Stimulated activated CD4-positive, alpha-beta T cell treated with anti-CD3 and anti-CD28 coated beads, TNF-alpha, amount 100 ng/mL, for 24 hours (primary cell): ENCODE measurements around the gene TTC27.
"Not testable (repeated sequence)": the region's sequence is repeated elsewhere in the genome, so short reads cannot be mapped to it uniquely, and the experiment has no call there.

Source experiments
- DNase-seq, 3 experiments: peaks; one replicate each; pipeline ENCODE4 v3.0.0-alpha.2; 2020; ENCODE audit warnings: low read depth in 3 of 3

The TTC27 gene

DNA sequence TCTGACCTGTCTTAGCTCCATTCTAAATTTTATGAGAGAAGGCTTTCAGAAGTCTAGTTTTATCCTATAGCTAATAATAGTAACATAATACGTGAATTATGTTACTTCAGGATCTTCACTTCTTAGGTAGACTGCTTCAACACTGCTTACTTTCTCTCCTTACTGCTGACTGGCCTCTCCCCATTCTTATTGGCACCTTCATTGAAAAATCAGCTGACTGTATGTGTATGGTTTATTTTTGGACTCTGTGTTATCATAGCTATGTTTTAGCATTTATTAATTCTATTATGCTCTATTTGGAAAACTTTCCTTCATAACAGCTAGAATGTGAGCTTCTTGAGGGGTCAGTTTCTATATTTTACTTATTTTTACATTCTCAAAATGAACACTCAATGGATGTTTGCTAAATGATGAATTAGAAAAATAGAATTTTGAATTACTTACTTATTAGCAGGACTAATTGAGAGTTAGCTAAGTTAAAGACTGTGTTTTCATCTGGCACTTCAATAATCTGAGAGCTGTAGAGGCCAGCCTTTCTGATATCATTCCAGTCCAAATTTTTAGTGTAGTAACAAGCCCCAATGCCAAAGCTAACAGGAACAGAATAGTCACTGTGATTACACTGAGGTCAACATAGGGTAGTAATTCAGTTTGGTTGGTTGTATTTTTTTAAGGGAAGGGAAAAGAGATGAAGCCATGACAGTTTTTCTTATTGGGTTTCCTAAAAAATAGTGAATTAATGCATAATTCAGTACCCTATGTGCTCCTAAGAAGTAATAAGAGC, 92.3 kb downstream of the TTC27 start:
- no peak for DNase-seq

DNA sequence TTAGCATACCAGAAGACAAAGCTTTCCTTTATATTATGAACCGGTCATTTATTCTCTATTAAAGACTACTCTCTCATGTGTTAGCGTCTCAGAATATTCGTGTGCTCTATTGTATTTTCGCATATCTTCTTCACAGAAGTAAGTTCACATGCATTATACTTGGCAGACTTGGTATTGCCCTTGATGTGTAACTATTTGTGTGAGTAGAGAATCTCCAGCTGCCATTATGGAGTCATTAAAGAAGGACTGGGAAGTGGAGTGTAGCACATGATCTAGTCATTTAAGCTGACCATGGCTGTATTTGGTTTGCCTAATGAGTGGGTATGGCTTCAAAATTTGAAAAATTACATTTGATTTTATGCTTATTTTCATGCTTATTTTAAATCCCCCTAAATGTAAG, 92.9 kb downstream of the TTC27 start:
- no peak for DNase-seq

DNA sequence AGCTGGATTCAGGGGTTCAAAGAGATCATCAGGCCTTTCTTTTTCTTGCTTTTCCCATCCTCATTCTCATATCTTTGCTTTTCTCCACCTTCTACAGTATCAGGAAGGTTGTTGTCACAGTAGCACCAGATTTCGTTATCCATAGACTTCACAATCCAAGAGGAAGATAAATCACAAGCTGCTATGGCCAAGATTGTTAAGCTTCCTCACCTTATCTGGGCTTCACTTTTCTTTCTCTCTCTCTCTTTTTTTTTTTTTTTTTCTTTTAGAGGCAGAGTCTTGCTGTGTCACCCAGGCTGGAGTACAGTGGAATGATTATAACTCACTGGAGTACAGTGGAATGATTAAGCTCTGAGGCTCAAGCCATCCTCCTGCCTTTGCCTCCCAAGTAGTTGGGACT, 93.5 kb downstream of the TTC27 start:
- DNase-seq = no peak

DNA sequence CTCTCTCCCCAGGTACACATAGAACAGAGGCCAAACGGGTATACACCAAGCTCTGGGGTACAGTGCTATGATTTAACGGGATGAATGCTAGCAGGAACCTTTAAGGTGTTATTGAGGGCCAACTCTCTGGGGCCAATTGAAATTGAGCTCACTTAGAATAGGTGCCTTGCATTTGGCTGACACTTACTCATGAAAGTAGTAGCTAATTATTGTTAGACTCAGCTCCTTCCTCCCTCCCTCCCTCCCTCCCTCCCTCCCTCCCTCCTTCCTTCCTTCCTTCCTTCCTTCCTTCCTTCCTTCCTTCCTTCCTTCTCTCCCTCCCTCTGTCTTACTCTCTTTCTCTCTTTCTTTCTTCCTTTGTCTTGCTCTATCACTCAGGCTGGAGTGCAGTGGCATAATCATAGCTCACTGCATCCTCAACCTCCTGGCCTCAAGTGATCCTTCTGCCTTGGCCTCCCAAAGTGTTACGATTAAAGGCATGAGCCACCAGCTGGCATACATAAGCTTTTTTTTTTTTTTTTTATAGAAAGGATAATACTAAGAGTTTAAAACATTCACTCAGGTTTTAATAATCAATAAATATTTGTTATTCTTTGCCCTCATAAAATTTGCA, 95.7 kb downstream of the TTC27 start:
- DNase-seq = no peak

DNA sequence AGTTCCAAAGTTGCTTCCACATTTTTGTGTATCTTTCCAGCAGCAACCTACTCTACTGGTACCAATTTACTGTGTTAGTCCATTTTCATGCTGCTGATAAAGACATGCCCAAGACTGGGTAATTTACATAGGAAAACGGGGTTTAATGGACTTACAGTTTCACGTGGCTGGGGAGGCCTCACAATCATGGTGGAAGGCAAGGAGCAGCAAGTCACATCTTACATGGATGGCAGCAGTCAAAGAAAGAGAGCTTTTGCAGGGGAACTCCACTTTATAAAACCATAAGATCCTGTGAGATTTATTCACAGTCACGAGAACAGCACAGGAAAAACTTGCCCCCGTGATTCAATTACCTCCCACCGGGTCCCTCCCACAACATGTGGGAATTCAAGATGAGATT, 98.8 kb downstream of the TTC27 start:
- DNase-seq = not testable (repeated sequence)

DNA sequence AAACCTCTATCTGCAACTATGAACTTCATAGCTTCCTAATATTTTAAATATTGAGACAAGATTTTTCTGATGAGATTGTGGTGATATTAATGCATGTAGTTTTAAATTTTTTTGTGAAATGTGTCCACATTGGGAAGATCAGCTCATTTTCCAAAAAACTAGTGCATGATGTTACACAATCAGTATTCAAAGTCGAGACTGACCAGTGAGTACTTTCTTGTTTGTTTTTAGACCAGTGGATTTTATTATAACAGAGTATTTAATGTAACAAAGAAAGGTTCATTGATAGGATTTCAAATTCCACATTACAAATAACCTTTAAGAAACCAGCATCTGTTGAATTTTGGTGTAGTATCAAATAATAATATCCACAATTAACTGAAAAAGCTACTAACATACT, 99.3 kb downstream of the TTC27 start:
- no peak for DNase-seq

DNA sequence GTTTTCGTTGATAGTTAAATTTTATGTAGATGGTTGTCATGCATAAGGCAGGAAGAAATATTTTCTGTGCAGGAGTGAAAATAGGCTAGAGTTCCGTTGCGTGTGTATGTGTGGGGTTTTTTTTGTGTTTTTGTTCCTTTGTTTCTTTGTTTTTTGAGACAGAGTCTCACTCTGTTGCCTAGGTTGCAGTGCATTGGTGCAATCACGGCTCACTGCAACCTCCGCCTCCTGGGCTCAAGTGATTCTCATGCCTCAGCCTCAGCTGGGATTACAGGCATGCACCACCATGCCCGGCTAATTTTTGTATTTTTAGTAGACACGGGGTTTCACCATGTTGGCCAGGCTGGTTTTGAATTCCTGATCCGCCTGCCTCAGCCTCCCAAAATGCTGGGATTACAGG, 103.1 kb downstream of the TTC27 start:
- not testable (repeated sequence) for DNase-seq

DNA sequence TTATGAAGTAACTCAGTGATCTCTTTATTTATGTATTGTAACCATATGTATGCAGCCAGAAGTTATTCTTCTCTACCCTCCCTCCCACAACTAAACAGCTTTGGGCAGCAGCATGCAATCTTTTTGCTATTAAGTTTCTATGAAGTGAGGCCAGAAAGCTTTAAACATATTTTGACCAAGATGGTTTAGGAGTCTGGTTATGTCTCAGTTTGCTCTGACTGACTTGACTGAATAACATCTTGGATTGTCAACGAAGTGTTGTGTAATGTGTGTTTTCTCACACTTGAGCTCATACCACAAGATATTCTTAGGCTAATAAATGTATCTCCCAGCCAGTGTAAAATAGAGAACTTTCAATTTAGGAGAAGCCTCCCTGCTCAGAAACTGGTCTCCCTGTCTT, 104.3 kb downstream of the TTC27 start:
- no peak for DNase-seq

DNA sequence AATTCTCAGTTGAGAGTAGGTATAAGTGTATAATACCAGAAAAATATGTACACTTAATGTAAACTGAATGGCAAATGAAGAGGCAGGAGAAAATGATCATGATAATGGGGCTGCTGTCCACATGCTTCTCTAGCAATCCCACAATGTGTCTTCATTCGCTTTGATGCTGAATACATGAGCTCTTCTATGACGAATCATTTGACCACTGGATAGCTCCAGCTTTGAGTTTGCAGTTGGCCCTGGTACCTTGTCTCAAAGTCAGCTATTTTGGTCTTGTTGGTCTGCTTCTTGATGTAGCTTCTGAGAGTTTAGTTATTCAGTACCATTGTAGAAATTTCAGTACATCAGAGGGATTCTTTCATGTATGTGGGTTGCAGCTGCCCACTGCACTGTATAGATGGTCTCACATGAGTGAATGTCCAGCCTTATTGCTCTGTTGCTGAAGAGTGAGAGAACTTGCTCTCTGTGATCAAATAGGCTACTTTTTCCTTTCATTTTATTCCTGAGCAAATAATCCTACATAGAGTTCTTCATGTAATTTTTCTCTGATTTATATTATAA, 105.1 kb downstream of the TTC27 start:
- no peak for DNase-seq

DNA sequence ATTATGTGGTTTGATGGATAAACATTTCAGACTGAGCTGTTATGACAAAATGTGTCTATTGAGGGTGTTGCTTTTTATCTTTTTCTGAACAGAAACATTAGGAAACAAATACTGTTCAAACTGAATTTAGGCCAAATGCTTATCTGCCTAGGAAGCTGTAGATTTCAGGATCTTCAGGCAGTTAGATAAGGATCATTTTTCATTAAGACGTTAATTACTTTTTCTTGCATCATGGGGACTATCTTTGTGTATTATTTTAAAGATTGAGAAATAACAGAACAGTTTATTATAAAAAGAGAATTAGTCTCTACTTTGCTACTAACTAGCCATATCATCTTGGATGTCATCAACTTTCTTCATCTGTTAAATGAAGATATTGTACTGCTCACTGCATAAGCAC, 107.5 kb downstream of the TTC27 start:
- no peak for DNase-seq

DNA sequence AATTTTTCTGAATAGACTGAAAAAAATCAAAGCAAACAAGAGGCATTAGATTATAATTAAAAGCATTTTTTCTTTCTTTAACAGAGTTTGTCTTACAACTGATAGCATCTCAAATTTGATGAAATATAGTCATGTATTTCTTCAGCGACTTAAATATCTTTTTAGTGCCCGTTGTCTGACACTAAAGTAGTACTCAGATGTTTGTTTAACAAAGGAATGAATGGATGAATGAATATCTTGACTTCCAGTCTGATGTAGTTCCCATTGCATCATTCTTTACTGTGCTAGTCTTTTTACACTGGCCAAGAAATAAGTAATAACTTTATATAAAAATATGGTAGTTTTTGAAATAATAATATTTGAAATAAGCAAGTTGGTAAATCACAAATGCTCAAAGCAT, 111.1 kb downstream of the TTC27 start:
- DNase-seq = no peak

DNA sequence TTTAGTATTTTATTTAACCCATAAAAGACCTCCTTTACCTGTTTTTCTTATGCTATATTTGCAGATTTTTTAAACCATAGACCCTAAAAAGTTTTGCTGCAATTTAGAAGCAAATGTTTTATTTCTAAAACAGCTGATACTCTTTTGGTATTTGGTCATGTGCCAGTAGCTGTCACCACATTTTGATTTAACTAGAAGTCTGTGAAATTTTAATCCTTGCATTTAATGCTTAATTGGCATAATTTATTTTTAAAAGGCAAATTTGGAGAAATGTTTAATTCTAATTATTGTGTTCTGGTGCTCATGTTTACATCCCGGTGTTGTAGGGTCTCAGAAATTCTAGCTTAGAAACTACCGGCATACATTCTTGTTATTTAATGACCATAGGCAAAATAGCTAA, 111.8 kb downstream of the TTC27 start:
- DNase-seq = no peak

DNA sequence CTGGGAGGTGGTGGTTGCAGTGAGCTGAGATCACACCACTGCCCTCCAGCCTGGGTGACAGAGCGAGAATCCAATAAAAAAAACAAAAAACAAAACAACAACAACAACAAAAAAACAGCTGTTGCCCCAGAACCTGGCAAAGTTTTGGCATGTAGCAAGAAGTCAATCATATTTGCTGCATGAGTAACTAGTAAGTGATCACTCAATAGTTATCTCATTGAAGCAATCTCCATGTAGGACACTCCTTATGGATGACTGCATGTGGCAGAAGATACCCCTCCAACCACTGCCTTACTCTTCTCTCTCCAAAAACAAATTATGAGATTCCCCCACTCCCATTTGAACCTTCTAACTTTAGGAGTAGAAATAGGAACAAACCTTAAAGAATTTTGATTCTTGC, 113.7 kb downstream of the TTC27 start:
- no peak for DNase-seq

DNA sequence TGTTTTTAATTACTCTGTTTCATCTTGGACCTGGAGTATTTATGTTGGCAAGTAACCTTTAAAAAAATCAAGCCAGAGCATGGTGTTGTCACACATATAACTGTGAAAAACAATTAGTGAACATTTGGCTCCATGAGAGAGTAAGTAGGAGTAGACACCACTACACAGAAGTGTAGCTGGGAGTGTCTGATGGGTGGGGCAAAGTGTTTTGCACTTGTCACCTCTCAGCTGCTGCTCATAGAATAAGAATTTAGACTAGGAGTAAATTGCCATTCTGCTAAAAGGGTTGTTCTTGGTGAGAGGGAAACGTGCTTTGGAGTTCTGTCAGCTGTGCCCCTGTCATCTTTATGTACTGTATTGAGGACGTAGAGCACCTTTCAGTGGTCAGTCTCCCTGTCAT, 114.5 kb downstream of the TTC27 start:
- DNase-seq = no peak

DNA sequence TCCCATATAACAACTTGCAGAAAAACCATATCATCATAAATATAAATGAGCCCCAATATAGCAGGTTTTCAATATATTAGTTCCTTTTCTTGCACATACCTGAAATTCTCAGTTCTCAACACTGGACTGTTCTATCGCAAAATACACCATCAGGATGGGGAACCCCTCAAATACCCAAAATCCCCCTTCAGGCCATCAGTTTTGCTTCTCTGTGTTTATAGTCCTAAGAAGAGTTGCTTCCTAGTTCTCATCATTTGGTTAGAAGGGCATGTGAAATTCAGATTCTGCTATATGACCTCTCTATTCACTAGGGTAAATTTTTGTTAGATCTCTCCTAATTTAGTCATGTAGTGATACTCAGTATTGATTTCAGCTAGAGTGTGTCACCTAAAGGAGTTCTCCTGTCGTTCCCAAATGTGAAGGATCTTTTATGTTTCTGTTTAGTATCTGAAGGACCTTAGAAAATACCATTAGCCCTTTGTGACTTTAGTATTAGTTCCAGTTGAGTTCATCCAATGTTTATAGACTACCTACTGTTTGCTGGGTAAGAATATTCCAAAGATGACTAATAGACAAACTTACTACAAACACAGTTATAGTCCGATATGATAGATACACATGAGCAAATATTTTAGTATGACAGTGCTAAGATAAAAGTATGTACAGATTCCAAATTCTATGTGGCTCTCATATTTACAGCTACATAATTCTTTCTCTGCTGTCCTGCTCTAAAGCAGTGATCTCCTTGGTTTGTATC, 115.8 kb downstream of the TTC27 start:
- no peak for DNase-seq

DNA sequence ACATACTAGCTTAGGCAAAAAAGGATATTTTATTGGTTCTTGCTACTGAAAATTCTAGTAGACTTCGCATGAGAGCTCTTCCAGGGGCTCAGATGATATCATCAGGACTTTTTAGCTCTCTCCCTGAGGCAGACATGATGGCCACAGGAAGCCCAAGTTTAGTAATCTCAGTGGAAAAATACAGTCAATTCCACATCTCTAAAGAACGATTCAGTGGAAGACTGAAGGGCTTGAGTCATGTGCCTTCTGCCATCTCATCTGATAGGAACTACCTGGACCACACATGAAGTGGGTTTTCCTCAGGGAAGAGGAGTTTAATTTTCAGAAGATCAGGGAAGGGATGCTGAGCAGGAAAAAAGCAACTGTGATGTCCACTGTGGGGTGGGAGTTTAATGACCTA, 117.3 kb downstream of the TTC27 start:
- DNase-seq = no peak

DNA sequence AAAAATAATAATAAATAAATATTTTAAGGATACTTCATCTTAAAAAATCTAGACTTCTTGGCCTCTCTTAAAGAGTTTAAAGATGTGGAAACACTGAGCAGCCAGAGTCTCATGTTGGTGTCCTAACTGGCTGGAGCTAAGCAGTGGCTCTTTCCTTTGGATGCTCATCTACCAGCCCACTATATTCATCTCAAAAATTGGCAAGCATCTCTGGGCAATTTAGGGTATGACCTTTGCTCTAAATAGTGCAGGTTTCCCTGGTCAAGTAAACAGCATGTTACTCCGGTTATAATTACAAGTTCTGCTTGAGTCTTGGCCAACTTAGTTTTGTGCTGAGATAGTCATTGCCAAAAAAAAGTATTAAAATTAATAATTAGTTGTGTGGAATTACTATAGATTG, 117.8 kb downstream of the TTC27 start:
- no peak for DNase-seq

DNA sequence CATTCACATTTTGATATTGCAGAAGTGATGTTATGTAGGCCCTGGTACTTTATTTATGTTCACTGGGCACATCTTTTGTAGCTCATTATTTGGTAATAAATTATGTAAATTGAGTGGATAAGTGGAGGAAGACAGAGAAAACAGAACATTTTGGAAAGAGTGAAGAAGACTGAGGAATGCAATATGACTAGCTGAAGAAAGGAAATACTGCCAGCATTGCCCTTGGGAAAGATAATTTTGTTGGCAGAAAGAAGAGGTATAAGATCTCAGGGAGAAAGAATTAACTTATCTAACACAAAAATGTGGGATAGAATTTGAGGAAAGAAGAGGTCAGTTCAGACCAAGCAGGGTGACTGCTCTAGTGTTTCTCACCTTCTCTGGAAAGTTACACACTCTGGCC, 118.8 kb downstream of the TTC27 start:
- DNase-seq = no peak

DNA sequence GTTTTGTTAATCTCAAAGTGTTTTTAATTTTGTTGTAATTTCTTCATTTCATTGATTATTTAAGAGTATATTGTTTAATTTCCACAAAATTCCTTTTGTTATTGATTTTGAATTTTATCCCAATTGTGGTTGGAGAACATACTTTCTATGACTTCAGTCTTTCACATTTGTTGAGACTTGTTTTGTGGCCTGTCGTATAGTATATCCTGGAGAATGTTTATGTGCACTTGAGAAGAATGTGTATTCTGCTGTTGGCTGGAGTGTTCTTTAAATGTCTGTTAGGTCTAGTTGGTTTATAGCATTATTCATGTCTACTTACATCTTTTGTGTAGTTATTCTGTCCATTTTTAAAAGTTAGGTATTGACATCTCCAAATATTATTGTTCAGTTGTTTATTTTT, 120.3 kb downstream of the TTC27 start:
- DNase-seq = no peak

DNA sequence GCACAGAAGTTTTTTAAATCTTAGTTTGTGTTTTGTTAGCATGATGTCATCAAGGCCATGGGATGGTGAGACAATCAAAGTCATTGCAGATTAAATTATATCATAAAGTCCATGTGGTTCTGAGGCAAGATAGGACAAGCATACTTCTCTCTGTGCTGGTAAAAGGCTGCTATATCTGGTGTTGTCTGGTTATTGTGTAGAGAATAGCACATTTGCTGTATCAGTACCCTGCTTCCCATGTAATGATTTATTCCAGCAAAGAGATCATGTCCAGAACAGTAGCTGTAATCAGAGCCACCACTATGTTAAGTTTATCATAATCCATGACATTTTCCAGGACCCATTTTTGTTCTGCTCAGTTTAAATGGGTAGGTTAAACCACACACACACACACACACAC, 123.0 kb downstream of the TTC27 start:
- DNase-seq = no peak

DNA sequence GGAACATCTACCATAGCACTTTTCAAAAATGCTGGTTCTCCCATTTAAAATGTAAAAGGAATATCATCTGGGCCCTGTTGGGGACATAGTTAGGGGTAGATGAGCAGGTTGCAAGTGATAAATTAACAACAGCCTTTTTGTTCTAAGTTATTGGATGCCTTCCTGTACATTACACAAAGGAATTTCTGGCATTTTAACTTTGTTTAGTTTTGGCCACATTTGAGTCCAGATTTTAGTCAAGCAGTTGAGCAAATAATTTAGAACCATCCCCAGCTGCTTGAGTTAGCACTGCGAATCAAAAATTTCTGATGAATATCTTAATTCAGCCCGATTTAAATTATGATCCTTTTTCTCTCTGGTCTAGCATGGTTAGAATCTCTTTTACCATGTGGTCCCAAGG, 124.4 kb downstream of the TTC27 start:
- no peak for DNase-seq

DNA sequence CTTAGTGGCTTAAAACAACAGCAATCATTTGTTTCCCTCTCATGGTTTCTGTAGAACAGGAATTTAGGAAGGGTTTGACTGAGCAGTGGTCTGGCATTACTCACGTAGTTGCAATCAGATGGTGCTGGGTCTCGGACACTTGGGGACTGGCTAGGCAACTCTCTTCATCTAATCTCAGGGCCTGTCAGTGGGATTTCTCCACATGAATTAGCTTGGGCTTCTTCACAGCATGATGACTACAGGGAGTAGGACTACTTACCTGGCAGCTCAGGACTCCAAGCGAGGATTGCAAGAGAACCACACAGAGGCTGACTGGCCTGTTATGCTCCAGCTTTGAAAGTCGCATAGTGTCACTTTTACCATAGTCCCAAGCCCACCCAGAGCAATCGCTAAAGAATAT, 125.1 kb downstream of the TTC27 start:
- no peak for DNase-seq

DNA sequence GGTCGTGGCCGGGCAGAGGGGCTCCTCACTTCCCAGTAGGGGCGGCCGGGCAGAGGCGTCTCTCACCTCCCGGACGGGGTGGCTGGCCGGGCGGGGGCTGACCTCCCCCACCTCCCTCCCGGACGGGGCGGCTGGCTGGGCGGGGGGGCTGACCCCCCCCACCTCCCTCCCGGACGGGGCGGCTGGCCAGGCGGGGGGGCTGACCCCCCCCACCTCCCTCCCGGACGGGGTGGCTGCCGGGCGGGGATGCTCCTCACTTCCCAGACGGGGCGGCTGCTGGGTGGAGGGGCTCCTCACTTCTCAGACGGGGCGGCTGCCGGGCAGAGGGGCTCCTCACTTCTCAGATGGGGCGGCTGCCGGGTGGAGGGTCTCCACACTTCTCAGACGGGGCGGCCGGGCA, 126.8 kb downstream of the TTC27 start:
- not testable (repeated sequence) for DNase-seq
